GM06990 (cell line): ENCODE data around the gene C1QTNF2.

Source experiments
- DNase-seq: peaks from one replicate; pipeline ENCODE4 v3.0.0-alpha.2; 2011; ENCODE audit not compliant: insufficient read length; ENCODE audit errors: extremely low read depth
- H3K27me3 ChIP-seq: replicated peaks from 2 replicates; pipeline ENCODE4 v1.6.0; 2011; ENCODE audit warnings: low read length; ENCODE audit not compliant: control insufficient read depth, insufficient read depth
- H3K36me3 ChIP-seq: 2 replicates; pipeline ENCODE4 v1.5.1; 2011; ENCODE audit warnings: low read length; ENCODE audit not compliant: control insufficient read depth, insufficient read depth
- H3K4me3 ChIP-seq: replicated peaks from 2 replicates; pipeline ENCODE4 v1.5.1; 2011; ENCODE audit warnings: low read depth, mild to moderate bottlenecking, control low read depth, low read length
- CTCF ChIP-seq: IDR thresholded peaks from 2 replicates; pipeline ENCODE4 v1.5.1; 2011; ENCODE audit warnings: low read length, control low read depth, mild to moderate bottlenecking, inconsistent platforms; ENCODE audit not compliant: insufficient read depth, poor library complexity, severe bottlenecking

C1QTNF2 gene

GRCh38 chr5:160325716-160326115 is 44.7 kb downstream of the C1QTNF2 start:
- H3K27me3 ChIP-seq, result no peaks in the 10 kb centered on the region; the same call in 1 of the 2 replicates
- H3K4me3 ChIP-seq, result no peak overlapping the region
- no peak for DNase-seq
- TF ChIP-seq CTCF, result no peak
- H3K36me3 ChIP-seq, result no peaks in the 10 kb centered on the region

GRCh38 chr5:160324886-160325285 is 45.5 kb downstream of the C1QTNF2 start:
- H3K4me3 ChIP-seq, result no peak overlapping the region
- no peaks in the 10 kb centered on the region; the same call in 1 of the 2 replicates for H3K27me3 ChIP-seq
- no peak for TF ChIP-seq CTCF
- H3K36me3 ChIP-seq, result no peaks in the 10 kb centered on the region
- no peak for DNase-seq

- DNase-seq, result no peak
- Histone ChIP-seq H3K27me3 (no peaks in the 10 kb centered on the region; the same call in 1 of the 2 replicates), H3K36me3 (no peaks in the 10 kb centered on the region), H3K4me3 (no peak overlapping the region)
- no peak for TF ChIP-seq CTCF
Measured at GRCh38 chr5:160318409-160318808, 52.0 kb downstream of the C1QTNF2 start.

GRCh38 chr5:160317434-160317833 is 53.0 kb downstream of the C1QTNF2 start:
- no peak for TF ChIP-seq CTCF
- Histone ChIP-seq H3K4me3 (no peak overlapping the region), H3K27me3 (no peaks in the 10 kb centered on the region; the same call in 1 of the 2 replicates), H3K36me3 (no peaks in the 10 kb centered on the region)
- DNase-seq, result no peak

GRCh38 chr5:160315968-160316367 is 54.5 kb downstream of the C1QTNF2 start:
- no peak for DNase-seq
- no peak for TF ChIP-seq CTCF
- Histone ChIP-seq H3K27me3 (peaks cover under 1% of the 10 kb centered on the region), H3K4me3 (no peak overlapping the region), H3K36me3 (no peaks in the 10 kb centered on the region)
